Fibroblast of skin of left quadriceps (primary cell): Measurements from ENCODE around the gene ABCD1.
"Not testable (repeated sequence)": the region's sequence is repeated elsewhere in the genome, so short reads cannot be mapped to it uniquely, and the experiment has no call there.

Experiments used
- DNase-seq, 2 experiments: peaks; one replicate each; pipeline ENCODE4 v3.0.0-alpha.2; 2013; ENCODE audit warnings: low read depth in 2 of 2

ABCD1 gene

GRCh38 chrX:153724252-153725038, at the start of gene ABCD1, which contains the start of gene BCAP31:
Gene ABCD1 (plus strand): TSS chrX:153724856. CDS start chrX:153725267, 411 bp downstream.
Gene BCAP31 (minus strand): TSS chrX:153724387. CDS start chrX:153723244, 1,143 bp downstream.
- peak; percentile 76 to 77 for DNase-seq

GRCh38 chrX:153681175-153681574, 43.5 kb upstream of the ABCD1 start:
- no peak for DNase-seq

- DNase-seq, result not testable (repeated sequence)
Observed at GRCh38 chrX:153683486-153683885, 41.2 kb upstream of the ABCD1 start.

DNA sequence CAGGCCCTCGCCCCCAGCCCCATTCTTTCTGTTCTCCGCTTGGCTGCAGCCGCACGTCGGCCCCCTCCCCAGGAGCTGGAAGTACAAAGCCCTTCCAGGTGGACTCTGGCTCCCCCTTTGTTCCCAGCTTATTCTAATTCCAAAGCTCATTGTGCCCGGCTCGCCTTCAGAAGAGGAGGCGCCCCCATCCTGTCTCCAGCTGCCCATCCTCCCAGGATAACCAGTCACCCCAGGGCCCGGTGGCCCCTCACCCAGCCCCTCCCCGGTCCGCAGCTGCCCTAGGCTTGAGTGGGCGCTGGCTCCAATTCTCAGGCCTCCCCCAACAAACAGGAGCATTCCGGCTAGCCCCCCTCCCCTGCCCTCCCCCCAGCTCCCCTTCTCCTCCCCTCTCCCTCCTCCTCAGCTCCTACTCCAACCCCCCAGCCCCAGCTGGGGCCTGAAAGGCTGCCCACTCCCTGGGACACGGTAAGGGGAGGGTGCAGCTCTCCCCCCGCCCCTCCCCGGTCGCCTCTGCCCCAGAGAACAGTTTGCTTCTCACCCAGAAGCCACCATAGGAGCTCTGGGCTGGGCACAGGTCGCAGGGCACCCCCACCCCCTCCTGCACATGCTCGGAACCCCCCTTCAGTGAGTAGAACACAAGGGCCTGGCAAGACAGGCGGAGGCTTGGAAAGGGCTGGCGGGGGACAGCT, 40.0 kb upstream of the ABCD1 start:
- DNase-seq, result no peak

DNA sequence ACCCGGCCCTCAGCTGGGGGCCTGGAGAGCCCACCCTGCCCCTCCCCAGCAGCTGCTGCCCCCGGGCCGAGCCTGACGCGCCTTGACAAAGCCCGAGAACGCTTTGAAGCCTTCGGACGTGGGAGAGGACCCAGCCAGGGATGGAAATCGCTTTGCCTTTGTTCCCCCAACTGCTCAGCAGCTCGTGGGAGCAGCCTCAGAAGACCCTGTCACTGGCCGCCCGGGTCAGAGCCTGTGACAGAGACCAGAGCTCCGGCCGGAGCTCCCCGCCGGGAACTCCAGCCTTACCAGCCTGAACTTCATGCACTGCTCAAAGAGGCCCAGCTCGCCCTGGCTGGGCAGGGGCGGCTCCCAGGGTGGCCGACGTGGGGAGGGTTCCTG, 39.5 kb upstream of the ABCD1 start:
- no peak for DNase-seq

DNA sequence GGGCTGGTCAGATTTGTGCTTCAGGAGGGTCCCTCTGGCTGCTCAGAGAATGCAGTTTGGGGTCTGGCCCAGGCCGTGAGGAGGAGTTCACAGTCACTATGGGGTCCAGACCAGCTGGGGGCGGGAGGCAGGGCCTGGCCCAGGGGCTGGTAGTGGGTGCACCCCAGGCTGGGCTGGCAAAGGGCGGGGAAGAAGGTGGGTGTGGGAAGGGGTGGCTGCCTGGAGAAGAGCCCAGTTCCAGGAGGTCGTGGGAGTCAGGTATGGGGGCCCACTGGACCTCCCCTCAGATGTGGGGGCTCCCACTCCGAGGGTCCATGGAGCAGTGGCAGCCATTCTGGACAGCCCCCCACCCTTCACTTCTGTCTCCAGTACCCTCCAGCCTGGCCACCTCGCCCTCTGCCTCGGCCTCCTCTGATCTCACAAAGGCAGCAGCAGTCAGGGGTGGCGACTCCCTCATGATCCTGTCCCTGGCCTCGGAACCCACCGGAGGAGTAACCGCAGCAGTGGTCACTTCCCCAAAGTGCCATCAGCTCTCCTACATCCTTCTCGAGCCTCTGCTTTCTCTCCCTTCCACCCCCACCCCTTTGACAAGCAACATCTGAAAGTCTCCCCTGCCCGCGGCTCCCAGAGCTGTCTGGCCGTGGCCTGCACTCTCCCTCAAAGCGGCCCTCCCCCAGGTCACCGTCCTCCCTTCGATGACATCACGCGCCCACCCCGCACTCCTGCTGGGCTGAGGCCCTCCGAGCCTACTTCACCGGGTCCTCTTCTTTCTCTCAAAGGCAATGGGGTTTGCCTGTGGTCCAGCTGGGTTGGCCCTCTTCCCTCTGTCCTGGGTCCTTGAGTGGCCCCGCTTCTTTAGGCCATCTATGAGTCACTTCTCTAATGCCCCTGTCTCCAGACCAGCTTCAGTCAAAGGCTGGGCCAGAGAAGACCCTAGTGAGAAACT, 38.6 kb upstream of the ABCD1 start:
- no peak for DNase-seq

GRCh38 chrX:153686711-153687110, 37.9 kb upstream of the ABCD1 start:
- DNase-seq, result no peak

DNA sequence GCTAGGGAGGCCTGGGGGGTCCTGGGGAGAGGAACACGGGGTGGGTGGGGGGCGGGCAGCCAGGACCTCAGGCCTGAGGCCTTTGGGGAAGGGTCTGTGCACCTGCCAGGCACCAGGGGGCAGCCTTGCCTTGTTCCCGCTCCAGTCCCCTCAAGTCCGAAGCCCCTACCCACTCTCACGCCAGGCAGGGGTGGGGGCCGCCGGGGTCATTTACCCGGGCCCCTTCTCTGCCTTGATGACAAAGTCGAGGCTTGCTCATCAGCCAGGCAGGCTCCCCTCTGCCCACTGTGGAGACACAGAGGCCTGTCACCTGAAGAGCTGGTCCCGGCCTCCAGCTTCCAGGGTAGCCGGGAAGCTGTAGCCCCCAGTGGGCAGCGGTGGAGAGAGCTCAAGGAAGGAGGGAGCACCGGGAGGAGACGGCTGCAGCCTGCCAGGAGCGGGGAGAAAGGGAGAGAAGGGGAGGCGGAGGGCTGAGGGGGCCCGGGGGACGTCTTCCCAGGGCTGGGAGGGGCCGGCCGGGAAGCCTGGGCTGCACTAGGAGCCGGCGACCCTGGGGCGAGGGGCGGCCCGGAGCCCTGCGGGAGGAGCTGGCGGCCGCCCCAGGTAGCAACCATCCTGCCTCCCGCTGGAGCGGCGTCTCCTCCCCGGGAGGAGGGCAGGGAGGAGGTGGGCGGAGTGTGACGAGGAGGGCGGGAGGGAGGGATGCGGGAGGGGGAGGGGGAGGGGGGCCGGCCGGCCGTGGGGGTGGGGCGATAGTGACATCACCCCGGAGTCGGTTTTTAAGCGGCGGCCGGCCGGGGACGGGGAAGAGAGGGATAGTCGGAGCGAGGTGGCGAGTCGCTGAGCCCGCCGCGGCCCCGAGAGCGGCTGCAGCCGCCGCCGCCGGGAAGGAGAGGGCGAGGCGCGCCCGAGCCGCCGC, 37.3 kb upstream of the ABCD1 start, which contains the start of gene SLC6A8:
Gene SLC6A8 (plus strand): TSS at position 806 of the 919 bp plus-strand sequence. CDS start 649 bp downstream, outside the sequence.
- DNase-seq, result peak; percentile 19 to 25

- DNase-seq, result no peak
Observed at GRCh38 chrX:153688071-153688470, 36.6 kb upstream of the ABCD1 start.

DNA sequence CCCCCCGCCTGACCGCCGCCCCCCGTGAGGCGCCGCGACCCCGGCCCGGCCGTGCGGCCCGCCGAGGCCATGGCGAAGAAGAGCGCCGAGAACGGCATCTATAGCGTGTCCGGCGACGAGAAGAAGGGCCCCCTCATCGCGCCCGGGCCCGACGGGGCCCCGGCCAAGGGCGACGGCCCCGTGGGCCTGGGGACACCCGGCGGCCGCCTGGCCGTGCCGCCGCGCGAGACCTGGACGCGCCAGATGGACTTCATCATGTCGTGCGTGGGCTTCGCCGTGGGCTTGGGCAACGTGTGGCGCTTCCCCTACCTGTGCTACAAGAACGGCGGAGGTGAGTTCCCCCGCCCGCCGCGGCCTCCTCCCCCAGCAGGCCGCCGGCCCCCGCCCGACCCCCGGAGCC, 36.1 kb upstream of the ABCD1 start:
- DNase-seq, result no peak

DNA sequence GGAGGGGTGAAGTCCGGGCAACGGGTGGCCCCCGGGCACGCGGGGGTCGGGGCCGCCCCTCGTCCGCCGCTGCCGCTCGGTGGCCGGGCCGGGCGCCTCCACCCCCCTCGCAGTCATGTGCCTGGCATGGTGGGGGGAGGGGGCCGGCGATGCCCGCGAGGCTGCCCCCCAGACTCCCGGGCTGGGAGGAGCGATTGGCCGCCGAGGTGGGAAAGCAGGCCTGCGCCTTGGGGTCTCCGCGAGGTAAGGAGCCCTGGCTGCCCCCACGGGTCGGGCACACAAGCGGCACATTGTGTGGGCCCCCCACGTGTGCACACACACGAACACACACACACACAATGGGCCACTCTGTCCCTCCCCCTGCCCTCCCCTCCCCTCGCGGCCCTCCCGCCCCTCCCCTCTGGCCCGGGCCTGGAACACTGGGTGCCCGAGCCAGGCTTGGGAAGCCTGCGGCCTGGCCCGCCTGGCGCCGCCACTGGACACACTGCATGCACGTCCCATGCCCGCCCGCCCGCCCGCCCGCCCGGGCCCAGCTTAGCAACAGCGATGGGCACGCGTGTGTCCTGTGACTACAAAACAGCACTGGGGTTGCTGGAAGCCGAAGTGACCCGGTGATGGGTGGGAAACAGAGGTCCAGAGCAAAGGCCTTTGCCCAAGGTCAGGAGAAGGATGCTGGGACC, 35.6 kb upstream of the ABCD1 start:
- DNase-seq, result no peak

DNA sequence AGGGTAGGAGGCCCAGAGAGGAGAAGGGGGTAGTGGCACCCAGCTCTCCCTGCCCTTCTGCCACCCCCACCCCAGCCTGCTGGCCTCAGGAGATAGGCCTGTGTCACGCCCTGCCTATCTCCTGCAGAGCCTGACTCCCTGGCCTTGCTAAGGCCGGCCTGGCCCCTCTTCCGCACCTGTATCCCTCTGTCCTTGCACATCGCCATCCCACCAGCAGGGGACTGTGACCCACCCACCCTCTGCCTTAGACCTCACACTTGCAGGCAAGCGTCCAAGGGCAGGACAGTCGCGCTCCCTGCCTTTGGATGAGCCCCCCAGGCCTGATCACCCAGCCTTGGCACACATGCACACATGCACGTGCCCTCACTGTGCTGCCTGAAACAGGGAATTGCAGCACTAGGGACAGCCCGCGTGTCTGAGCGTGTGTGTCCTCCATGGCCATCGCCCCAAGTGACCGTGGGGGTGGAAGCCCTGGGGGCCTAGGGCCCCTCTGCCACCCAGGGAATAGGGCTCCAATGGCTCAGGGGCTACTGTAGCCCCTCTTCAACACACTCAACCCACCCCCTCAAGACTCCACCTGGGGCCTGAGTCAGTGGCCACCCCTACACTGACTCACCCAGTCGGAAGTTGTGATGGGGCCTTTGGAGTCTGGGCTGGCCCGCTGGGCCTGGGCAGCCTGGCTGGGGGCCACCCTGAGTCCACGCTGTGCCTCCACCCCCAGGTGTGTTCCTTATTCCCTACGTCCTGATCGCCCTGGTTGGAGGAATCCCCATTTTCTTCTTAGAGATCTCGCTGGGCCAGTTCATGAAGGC, 34.8 kb upstream of the ABCD1 start:
- DNase-seq, result no peak

- DNase-seq, result no peak
Observed at GRCh38 chrX:153690466-153690865, 34.2 kb upstream of the ABCD1 start.

GRCh38 chrX:153691032-153691827, 33.4 kb upstream of the ABCD1 start:
- DNase-seq, result not testable (repeated sequence)

DNA sequence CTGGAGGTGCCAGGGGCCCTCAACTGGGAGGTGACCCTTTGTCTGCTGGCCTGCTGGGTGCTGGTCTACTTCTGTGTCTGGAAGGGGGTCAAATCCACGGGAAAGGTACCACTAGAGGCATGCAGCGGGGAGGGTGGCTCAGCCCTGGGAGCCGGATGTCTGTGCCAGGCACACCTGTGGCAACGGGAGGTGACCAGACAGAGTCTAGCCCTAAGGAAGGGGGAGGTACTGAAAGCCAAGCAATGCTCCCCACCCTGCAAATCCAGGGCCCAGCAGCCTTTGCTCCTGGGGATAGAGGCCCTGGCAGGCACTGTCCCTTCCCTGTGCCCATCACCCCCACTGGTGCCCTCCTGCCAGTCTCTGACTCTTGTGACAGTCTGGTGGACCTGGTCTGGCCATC, 32.7 kb upstream of the ABCD1 start:
- DNase-seq, result no peak

DNA sequence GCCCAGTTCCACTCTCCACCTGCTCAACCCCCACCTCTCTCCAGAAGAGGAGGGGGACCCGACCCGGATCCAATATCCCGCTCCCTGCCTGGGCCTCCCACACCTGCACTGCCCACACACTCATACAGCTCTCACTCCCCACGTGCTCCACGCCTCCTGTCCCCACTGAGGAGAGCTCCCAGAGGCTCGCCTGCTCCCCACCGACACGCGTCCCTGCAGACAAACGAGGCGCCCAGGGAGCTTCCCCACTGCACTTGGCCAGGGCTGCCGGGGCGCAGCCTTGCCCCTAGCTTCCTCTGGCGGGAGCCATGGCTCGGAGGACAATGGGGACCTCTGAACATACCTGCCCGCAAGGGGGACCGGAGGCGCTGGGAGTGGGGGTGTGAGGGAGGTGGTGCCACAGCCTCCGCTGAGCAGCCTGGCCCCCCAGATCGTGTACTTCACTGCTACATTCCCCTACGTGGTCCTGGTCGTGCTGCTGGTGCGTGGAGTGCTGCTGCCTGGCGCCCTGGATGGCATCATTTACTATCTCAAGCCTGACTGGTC, 32.0 kb upstream of the ABCD1 start:
- DNase-seq, result no peak

DNA sequence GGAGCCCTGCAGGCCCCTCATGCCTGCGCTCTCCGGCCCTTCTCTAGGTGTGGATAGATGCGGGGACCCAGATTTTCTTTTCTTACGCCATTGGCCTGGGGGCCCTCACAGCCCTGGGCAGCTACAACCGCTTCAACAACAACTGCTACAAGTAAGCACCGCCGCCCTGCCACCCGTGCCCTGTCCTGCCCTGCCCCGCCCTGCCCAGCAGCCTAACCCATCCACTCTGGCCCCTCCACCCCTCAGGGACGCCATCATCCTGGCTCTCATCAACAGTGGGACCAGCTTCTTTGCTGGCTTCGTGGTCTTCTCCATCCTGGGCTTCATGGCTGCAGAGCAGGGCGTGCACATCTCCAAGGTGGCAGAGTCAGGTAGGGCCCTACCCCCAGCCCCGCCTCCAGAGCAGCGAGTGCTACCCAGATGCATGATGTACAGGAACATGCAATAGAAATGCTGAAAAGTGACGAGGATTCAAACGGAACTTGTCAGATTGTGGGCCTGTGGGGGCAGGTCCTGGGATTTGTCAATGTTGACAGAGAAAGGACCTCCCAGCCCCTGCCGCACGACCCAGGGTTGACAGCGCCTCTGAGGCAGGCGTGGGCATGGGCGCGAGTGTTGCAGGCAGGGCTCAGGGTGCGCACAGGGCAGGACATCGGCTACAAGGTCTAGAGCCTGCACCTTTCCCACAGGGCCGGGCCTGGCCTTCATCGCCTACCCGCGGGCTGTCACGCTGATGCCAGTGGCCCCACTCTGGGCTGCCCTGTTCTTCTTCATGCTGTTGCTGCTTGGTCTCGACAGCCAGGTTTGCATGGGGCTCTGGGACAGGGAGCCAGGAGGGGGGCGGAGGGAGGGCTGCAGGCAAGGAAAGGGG, 31.2 kb upstream of the ABCD1 start:
- no peak for DNase-seq
